Germinal center (tissue), 1 donor: ENCODE data around the gene COL8A1.
"Not testable (repeated sequence)": the region's sequence is repeated elsewhere in the genome, so short reads cannot be mapped to it uniquely, and the experiment has no call there.

ENCODE experiments used
- DNase-seq: peaks from one replicate; pipeline ENCODE4 v3.0.0; 2012; ENCODE audit warnings: mixed read lengths, low spot score

Gene COL8A1

DNA sequence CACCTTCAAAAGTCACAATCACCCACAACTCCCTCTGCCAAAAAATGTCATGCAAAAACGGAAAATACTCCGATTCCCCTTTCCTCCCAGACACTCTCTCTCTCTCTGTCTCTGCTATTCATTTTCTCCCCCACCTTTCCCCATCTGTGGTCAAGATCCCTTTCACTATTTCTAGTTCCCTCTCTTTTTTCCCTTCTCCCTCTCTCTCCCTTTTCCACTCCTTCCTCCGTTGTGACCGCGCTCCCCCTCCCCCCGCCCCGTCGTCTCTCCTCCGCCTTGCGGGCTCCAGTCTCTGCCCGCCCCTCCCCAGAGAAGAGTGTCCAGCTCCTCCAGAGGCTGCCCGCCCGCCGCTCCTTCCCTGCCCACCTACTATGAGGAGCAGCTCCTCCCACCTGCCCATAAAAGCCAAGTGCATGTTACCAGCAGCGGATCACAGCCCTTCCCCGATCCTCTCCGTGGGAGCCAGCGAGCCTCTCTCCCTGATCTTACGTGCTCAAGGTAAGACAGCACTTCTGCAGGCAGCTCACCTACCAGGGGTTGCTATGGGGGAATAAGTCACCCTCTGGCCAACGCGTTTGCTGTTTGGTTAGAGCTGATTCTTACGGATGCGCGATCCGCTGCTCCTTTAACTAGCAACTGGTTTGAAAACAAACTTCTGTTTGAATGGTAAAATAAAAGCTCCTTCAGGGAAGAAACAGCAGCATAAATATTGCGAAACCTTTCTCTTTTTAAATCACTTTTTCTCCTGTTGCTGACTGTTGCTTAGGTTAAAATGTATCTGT is at the start of gene COL8A1:
COL8A1 (plus strand) TSS at position 428 of the 782 bp plus-strand sequence. CDS start 152,089 bp downstream, outside the sequence.
- no peak for DNase-seq

DNA sequence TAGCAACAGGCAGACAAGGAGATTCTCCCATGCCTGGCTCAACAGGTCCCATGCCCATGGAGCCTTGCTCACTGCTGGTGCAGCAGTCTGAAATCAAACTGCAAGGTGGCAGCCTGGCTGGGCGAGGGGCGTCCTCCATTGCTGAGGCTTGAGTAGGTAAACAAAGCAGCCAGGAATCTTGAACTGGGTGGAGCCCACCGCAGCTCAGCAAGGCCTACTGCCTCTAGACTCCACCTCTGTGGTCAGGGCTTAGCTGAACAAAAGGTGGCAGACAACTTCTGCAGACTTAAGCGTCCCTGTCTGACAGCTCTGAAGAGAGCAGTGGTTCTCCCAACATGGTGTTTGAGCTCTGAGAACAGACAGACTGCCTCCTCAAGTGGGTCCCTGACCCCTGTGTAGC is 49.2 kb upstream of the COL8A1 start:
- DNase-seq = not testable (repeated sequence)

DNA sequence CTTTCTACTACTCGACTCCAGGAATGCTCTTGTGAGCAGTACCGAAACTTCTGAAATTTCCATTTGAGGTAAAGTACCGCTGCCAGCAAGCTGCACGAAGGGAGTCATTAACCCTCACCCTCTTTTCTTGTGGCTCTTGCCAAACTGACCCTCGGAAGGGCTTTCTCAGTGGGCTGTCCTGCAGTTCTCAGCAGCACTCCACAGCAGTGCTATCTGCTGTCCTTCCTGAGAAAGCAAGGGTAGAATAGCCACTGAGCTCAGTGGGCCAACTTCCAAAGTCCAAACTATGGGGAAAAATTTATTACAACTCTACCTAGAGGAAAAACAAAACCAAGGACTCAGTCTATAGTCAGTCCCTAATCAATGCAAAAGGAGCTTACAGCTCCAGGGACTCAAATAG is 38.5 kb upstream of the COL8A1 start:
- no peak for DNase-seq

DNA sequence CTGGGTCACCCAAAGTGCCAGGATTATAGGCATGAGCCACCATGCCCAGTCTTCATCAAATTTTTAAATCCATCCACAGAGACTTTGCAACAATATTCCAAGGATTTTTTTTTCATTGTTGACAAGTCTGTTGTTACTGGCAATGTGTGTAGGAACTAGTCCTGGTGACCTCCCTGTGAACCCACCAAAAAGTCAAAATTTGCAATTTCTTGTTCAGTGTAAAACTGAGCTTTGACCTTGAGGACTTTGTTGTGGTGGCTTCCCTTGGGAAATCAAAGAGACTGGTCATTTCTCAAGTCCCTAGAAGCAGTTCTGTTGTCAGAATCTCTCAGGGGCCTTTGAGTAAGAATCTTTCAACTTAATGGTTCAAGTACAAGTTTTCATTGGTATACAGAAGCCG is 36.9 kb upstream of the COL8A1 start:
- DNase-seq = no peak

DNA sequence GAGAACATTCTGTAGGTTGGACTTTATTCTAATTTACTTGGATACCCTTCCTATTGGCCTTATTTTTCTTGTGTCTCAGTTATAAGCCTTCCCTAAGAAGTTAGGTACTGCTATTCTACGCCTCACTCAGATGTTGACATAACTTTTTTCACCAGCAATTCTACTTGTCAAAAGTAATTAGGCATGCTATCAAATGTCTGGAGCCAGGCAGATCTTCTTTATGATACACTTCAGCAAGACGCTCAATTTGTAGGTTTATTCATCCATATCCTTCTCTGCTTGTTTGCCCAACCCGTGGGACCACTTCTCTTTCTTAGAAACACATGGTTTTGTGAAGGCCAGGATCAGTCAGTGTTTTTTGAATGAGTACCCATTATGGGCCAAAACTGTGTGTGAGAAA is 36.2 kb upstream of the COL8A1 start:
- no peak for DNase-seq

DNA sequence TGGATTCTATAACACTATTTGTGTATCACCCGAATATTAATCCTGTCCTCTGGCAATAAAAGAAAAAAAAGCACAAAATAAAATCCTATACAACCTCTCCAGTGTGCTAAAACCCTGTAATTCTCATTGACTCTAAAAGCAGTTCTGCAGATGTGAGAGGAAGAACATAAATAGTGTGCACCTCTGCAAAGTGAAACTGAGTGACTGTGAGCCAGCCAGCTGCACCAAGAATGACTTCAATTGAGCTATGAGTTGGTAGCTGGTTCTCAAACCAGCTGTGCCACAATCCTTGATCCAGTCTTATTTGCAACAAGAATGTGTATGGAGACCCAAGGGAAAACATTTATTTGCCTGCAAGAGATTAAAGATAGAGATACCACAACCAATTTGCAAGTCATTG is 31.2 kb upstream of the COL8A1 start:
- no peak for DNase-seq

DNA sequence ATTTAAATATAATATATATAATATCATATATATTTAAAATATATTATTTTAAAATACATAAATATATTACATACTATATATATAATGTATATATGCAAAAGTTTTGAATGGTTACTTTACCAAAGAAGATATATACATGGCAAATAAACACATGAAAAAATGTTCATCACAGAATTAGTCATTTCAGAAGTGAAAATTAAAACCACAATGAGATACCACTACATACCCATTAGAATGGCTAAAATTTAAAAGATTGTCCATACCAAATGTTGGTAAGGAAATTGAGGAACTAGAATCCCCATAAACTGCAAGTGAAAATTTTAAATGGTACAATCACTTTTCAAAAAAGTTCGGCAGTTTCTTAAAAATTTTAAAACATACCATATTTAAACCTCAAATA is 23.6 kb upstream of the COL8A1 start:
- no peak for DNase-seq

DNA sequence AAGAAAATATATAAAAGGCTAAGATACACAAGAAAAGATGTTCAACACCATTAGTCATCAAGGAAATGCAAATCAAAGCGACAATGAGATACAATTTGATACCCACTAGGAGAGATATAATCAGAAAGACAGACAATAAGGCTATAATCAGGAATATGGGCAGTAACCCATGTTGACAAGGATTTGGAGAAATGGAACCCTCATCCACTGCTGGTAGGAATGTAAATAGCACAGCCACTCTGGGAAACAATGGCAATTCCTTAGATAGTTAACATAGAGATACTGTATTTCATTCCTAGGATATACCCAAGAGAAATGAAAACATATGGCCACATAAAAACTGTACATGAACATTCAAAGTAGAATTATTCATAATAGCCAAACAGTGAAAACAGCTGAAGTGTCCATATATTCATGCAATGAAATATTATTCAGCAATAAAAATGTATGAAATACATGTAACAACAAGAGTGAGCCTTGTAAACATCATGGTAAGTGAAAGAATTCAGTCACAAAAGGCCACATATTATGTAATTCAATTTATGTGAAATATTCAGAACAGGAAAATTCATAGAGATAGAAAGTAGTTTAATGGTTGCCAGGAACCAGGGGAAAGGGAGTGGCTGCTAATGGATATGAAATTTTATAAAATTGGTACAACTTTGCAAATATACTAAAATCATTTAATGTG is 18.2 kb upstream of the COL8A1 start:
- DNase-seq = no peak

DNA sequence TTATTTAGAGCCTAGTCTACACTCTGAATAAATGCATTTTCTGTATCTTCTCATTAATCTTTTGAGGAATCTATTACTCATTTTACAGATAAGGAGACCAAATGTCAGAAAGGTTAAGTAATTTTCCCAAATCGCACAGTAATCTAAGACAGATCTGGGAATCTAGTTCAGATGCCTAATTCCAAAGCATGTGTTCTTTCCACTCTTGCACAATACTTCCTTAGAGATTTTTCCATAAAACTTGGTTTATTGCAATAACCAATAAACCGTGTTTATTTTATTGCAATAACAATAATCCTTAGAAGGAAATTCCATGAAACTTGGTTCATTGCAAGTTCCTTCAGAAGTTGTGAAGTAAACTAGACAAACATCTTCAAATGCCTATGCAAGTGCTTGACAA is 17.4 kb upstream of the COL8A1 start:
- no peak for DNase-seq

DNA sequence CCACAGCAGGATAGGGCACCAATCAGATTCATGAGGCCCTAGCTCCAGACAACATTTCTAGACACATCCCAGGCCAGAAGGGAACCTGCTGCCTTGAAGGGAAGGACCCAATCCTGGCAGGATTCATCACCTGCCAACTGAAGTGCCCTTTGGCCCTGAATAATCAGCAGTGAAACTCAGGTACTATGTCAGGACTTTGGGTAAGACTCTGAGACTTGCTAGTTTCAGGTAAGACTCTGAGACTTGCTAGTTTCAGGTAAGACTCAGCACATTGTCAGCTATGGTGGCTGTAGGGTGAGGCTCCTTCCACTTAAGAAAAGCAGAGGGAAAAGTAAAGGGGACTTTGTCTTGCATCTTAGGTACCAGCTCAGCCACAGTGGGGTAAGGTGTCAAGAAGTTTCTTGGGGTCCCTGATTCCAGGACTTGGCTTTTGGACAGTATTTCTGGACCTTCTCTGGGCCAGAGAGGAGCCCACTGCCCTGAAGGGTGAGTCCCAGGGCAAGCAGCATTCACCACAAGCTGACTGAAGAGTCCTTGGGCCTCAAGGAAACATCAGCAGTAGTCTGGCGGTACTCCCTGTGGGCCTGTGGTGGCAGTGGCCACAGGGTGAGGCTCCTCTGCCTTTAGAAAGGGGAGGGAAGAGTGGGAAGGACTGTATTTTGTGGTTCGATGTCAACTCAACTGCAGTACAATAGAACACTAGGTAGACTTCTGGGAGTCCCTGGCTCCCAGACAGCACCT is 13.7 kb upstream of the COL8A1 start:
- no peak for DNase-seq

DNA sequence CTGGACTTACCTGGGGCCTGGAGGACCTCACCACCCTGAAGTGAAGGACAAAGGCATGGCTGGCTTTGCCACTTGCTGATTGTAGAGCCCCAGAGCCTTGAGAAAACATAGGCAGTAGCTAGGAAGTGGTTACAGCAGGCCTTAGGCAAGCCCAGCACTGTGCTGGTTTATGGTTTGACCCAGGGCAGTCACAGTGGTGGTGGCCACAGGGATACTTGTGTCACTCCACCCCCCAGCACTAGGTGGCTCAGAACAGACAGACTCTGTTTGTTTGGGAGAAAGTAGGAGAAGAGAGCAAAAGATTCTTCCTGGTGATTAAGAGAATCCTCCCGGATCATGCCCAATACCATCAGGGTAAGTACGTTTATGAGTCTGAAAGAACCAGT is 13.2 kb upstream of the COL8A1 start:
- no peak for DNase-seq

DNA sequence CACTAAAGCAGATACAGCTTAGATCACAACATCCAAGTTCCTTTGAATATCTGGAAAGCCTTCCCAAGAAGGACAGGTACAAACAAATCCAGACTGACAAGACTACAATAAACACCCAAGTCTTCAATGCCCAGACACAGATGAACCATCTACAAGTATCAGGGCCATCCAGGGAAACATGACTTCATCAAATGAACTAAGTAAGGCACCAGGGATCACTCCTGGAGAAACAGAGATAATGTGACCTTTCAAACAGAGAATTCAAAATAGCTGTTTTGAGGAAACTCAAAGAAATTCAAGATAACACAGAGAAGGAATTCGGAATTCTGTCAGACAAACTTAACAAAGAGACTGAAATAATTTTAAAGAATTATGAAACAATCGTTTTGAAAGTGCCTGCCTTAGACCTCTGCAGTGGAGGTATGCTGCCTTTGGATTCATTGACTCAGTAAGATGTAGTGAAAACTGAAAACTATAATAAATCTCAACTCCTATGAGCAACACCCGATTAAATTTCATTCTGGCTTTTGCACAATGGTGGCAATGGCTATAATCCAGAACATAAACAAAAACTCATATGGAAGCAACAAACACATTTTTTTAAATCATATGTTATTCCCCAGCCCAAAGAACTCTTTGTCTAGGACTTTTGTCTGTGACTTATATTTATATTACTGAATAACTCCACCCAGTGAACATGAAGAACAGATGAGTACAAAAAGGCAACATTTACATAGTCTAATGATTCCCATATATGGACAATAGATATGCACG is 12.6 kb upstream of the COL8A1 start:
- DNase-seq = no peak

DNA sequence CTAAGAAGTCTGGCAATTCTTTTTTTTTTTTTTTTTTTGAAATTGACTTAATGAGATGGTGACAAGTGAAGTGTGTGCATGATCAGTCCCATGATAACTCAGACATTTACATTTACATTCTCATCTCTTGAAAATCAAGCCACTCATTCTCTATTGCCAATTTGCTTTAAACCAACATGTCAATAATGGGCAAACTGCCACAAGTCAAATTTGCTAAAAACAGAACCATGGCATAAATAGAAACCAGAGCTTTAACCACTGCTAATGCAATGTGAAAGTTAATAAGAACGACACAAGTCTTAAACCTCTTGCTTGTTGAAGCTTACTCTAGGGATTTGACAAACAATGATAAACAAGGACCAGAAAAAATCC is 12.0 kb upstream of the COL8A1 start:
- no peak for DNase-seq

DNA sequence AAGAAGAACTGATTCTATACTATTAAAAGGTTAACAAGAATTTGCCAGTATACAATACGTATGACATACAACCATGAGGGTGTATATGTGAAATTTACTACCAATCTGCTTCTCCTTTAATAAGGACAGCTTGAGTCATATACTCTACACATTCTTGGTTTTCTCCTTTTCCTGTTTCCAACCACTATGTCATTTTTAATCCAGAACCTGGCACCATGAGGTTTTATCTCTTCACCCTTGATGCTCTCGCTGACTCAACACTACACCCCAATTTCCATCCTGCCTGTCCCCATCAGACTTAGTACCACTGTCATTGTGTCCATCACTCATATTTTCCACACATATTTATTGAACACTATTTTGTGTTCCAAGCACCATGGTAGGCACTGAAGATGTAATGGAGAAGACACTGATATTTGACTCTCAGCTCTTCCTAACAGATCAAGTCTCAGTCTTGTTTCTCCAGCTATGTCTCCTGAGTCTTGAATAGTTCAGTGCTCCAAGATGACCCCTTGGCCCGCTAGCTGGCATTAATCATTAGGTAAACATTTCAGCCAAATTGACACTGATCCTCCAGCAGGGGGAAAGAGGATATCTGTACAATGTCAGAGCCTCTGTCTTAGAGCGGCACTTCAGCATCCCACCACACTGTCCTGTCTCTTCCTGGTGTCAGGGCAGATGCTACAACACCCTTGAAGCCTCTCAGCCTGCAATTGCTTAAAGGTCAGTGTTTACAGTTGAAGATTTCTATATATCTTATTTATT is 11.2 kb upstream of the COL8A1 start:
- no peak for DNase-seq

DNA sequence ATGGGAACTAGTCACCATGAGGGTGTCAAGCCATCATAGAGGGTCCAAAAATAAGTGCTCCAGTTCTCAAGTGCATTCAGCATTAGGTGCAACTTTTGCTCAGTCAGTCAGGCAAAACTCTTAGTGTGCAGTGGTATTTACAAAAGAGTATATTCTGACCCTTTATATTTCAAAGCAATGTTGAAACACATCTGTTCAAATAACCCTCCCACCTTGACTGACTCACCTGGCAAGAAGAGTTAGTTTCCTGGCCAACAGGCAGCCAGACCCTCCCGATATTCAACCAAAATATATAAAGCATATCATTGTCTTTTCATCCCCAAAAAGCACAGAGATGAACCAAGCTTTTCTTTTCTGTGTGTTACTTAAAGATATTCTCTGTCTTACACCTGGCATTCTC is 7.6 kb upstream of the COL8A1 start:
- no peak for DNase-seq

DNA sequence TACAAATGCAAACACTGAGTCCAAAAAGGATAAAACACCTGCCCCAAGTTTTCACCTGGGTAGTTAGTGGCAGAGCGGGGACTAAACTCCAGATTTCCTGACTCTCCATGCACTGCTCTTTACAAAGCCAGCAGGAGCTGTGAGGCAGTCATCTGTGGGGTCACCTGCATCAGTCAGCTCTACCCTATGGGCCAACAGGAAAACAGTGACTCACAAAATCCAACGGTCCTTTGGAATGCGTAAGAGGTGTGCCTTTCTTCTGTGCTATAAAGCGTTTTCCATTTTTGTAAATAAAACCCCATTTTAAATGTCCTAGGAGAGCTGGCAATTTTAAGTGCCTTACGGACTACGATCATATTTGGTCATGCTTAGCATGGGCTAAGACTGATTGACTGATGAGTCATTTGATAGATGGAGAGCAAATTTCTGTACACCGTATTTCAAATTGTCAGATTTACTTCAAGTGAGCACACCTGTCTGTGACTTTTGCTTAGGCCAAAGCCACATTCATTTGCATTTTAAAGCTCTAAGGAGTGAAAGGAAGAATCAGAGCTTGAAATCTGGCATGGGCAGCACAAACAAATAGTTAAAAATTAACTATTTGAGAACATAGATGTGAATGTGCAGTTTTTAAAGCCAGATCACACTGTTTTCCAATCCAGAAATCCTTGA is 4.4 kb upstream of the COL8A1 start:
- DNase-seq = no peak

DNA sequence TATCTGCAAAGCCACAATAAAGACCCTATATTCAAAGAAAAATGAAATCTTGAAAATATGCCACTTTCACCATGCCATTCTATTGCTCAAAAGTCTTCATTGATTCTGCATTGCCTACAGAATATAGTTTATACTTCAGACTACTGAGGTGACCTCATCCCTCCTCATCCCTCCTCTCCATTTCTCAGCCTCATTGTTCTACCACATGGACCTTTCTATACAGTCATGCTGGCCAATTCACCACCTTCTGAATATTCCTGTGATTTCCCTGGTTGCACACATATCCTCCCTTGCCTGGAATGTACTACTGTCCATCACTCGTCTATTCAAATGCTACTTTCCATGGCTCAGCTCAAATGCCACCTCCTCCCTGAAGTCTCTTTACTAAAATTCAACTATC is 3.5 kb upstream of the COL8A1 start:
- DNase-seq = no peak

DNA sequence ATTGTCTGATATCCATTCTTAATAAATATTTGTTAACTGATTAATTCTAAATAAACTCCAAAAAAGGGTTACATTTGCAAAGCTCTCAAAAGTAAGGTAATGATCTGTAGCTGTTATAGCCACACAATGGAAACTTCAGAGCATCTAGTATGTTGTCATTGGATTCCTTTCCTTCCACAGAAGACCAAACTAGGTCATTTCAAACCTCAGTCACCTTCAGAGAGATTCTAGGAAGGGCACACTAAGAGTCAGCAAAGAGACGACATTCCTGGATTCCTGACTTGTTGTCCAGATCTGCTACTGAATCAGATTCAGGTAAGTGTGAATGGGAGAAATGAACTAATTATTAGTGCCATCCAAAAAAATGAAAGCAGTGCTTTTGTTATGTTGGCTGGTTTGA is 3.0 kb upstream of the COL8A1 start:
- DNase-seq = no peak

DNA sequence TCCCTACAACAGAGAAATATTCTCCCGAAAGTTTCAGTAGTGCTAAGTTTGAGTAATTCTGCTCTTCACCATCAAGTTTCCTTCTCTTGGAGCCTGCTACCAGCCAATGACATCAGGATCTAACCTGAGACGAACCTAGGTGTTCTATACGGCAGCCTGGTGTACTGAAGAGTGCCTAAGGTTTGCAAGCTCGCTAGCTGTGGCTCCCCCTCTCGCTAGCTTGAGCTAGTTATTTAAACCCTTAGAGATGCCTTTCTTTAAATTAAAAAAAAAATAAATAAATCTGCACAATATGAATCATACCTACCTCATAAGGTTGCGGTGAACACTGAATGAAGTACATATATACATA is 1.4 kb upstream of the COL8A1 start:
- DNase-seq = no peak

DNA sequence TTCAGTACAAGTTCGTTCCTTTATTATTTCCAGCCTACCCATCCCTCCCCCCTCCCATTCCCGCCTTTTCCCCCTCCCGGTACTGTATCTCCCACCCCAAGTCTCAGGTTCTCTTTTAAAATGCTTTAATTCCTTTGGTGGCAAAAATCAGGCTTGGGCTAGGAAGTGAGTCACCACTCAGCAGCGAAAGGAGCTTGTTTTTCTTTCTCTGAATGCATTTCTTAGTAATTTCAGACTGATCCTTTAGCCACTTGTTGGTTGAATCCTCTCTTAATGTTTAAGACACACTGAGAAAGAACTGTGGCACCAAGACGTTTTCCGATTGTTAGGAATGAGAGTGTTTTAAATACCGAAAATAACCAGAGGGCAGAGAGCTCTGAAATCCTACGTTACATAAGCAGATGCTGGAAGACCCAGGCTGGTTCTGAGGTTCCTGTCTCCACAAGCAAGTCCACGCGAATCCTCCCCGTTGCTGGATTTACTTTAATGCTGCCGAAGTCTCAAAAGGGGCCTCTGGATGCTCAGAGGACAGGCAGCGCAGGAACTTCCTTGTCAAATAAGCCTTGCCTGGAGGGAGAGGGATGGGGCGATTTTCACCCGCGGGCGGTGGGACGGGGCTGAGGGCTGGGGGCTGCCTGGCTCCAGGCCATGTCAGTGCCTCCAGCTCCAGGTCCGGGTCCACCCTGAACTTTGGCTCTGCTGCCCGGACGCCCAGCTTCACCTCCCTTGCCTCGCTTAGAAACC is 854 bp upstream of the COL8A1 start:
- DNase-seq = no peak
